Stimulated activated CD4-positive, alpha-beta T cell treated with anti-CD3 and anti-CD28 coated beads, Interleukin-4, amount 100 ng/mL, for 4 hours (primary cell): ENCODE measurements around the gene DCAF8L2.
"Not testable (repeated sequence)": the region's sequence is repeated elsewhere in the genome, so short reads cannot be mapped to it uniquely, and the experiment has no call there.

Experiments used
- DNase-seq, 2 experiments: peaks; one replicate each; pipeline ENCODE4 v3.0.0-alpha.2; 2020

The DCAF8L2 gene

DNA sequence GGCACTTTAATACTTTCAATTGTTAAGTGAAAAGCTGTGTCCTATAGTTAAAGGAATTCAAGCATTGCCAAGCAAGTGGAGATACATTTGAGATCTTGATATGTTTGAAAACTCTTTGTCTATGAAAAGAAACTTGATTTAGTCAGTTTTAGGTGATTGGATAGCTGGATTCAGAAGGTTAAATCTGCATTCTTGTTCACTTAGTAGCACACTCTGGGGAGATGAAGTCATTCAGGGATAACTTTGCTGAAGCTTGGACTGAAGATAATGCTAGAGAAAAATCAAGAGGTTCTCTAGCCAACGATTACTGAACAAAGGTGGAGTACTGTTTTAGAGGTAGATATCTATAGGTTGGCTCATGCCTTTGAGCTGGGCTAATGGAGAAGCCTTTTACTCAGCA is 90.6 kb downstream of the DCAF8L2 start:
- DNase-seq, result no peak

DNA sequence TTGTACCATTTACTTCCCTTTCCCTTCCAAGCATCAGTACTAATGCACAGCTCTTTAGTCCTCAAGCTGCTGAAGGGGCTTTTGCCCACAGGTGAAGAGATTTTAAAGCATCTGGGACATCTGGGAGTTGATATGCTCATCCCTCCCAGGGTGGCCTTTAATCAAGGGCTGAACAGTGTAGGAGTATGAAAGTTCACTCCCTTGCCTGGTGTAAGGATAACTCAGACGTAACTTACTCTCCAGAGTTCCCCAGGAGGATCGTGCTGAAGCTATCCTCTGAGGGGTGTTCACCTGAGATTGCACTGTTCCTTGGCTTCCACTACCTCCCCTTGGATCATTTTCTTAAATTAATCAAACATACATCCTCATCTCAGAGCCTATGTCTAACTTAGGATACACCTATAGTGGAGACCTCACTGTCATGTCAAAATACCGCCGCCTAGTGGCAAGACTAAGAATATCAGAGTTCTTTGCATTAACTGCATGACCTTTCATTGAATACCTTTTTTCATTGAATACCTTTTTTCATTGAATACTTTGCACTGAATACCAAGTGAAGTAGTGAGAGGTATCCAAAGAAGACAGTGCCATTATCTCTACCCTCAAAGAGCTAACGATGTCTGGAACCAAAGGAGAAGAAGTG is 93.5 kb downstream of the DCAF8L2 start:
- DNase-seq, result not testable (repeated sequence)

DNA sequence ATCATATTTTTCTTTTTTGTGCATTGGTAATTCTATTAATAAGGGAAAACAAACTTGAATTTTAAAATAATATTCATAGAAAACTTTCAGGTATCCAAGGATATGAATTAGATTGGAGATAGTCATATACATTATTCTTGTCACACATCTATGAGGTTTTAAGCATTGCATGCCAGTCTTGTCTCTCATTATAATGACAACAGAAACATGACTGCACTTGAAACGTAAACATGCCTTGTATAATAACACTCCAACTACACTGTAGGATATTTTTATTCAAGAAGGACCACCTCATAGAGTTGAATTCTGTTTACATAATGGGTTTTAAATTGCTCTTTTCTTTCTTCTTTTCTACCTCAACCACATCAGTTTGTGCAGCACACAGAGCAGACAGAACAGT is 104.5 kb downstream of the DCAF8L2 start:
- no peak for DNase-seq

DNA sequence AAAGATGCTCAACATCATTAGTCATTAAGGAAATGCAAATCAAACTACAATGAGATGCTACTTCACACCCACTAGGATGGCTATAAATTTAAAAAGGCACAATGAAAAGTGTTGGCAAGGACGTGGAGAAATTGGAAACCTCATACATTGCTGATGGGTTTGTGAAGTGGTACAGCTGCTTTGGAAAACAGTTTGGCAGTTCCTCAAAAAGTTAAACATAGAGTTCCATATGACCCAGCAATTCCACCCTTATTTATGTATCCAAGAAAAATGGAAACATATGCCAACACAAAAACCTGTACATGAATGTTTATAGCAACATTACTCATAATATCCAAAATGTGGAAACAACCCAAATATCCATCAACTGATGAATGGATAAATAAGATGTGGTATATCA is 116.4 kb downstream of the DCAF8L2 start:
- DNase-seq, result no peak

DNA sequence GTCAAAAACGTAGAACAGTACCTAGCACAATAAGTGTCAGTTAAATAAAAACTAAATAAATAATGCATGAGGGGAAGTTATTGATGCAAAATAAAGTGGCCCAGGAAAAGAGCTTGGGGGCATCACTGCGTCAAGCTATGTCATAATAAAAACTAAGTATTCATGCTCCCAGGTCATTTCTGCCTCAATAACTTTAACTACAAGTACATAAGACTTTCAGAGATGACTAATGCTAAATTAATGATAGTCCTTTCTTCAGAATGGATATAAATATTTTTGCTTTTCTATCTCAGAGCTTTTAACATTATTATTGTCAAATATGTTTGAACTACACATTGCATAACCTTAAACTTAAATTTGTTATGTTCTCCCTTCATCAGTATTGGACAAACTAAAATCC is 125.5 kb downstream of the DCAF8L2 start:
- DNase-seq, result no peak

DNA sequence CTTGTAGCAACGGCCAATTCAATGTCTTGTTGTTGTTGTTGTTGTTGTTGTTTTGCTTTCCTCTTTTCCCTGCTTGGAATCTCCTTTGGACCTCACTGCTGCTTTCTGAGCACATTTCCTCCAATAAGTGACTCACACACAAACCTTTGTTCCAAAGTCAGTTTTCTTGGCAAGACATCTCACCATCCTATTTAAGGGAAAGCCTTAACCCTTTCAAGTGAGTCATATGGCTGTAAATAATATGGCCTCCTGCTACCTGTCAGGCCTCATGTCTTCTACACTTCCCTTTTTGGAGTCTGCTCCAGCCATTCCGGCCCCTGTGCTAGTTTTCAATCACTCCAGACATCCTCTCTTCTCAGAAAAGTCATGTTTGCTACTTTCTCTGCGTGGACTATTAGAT is 138.1 kb downstream of the DCAF8L2 start:
- no peak for DNase-seq

DNA sequence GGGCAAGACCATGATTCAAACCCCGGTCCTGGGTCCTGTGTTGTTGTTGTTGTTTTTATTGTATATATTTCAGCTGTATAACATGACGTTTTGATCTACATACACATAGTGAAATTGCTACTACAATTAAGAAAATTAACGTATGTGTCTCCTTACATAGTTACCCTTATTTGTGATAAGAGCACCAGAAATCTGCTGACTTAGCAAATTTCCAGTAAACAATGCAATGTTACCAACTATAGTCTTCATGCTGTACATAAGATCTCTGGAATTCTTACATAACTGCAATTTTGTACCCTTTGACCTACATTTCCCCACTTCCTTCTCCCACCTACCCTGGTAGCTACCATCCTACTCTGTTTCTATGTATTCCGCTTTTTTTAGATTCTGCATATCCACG is 141.8 kb downstream of the DCAF8L2 start:
- no peak for DNase-seq

DNA sequence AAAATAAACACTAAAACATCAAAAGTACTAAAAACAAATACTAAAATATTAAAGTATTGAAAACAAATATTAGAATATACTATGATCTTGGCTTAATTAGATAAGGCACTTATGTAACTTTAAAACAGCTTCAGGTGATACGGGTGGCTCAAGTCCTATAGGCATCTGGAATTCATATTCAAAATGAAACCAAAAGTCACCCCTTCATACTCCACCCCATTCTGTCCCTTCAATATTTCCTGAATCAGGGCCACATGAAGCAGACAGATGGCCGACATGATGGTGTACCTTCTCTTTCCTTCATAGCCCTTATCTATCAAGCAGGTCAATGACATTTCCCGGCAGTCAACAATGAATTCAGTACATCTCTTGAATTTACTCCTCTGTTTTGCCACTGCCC is 145.8 kb downstream of the DCAF8L2 start:
- DNase-seq, result no peak

DNA sequence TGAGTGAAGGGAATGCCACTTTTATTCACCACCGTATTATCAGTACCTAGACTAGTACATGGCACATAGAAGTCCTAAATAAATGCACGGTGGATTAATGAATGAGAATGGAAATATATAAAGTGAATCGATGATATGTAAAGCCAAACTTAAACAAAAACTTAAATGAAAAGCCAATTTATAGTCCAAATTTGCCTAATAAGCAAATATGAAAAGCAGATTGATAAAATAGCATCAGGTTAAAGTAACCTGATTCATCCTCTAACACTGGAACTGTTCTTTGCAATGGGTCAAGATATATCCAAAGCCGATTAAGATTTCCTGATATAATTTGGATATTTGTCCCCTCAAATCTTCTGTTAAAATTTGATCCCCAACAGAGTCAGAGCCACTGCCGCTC is 150.8 kb downstream of the DCAF8L2 start:
- no peak for DNase-seq

DNA sequence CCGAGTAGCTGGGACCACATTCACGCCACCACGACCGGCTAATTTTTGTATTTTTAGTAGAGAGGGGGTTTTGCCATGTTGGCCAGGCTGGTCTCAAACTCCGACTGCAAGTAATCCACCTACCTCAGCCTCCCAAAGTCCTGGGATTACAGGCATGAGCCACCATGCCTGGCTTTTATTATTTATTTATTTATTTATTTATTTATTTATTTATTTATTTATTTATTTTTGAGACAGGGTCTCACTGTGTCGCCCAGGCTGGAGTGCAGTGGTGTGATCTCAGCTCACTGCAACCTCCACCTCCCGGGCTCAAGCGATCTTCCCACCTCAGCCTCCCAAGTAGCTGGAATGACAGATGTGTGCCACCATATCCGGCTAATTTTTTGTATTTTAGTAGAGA is 153.4 kb downstream of the DCAF8L2 start:
- DNase-seq, result not testable (repeated sequence)

DNA sequence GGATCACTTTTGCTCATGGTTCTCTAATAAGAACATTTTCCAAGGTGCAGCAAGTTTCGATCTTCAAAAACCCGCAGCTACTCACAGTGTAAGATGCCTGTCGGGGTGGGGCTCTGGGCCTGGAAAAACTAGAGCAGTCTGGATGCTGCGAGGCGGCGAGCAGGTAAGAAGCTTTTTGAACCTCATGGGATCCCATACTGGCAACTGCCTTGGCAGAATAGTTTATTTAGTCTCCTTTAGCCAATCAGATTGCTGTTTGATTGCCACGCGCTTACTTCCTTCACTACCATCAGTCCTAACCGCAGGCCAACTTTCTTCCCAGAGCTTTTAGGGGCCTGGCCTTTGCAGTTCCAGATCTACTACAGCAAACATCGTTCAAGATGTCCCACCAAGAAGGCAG is 156.4 kb downstream of the DCAF8L2 start:
- DNase-seq, result no peak

DNA sequence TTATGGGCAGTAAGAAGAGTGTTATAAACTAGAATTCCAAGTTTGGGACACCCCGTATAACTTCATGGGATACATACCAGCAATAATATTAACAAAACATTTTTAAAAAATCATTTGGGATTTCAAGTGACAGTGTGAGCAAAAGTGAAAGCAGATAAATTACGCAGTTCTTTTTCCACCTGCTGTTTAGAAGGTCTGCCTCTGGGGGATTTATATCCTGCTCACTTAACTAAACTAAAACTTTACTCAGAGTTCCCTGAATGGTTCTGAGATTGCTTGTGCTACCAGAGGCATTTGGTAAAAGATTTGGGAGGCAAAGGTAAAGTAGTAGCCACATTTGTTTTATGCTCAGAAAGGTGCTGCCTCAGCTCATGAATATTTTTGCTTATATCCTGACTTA is 160.2 kb downstream of the DCAF8L2 start:
- not testable (repeated sequence) for DNase-seq

DNA sequence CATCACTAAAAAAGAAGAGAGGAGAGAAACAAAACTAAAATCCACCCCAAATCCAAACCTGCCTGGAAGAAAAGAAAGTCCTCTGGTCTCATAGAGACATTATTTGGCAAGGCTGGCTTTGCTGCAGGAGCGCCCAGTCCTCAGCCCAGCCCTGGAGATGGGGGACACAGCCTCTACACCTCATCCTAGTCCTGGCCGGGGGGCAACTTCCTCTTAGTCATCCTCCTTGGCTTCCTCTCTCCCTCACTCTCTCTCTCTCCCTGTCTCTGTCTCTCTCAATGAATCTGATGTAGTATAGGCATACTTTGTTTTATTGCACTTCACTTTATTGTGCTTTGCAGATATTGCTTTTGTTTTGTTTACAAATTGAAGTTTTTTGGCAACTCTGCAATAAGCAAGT is 161.8 kb downstream of the DCAF8L2 start:
- DNase-seq, result no peak

DNA sequence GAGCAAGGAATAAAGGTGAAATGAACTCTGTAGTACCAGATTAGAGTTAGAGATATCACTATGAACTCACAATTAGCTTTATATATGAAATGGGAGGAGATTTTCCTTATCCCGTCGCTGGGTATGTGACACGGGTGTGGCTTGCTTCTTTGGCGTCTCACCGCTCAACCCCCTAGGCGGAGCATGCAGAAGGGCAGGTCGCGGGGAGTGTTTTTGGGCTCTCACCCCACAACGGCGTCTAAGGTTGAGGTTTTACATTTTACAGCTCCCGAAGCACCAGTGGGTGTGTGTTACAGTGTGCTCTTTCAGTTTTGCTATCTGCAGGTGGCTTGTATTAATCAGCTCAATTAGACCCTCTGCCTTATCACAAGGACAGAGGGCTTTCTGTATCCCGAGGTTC is 175.6 kb downstream of the DCAF8L2 start:
- DNase-seq, result no peak

DNA sequence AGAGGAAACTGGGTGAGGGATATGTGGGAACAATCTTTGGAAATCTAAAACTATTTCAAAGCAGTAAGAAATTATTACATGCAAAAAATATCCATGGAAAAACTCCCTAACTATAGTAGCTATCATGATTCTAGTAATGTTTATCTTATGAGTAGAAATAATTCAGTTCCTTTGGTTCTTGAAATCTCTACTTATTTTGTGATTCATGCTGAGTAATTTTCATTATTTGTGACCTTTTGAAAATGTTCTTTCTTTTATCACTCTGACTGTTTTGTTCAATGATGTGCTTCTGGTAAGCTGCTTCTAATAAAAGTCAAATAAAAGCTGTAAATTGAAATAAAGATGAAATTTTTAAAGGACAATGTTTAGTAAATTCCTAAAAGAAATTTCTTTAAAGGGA is 177.2 kb downstream of the DCAF8L2 start:
- DNase-seq, result no peak

DNA sequence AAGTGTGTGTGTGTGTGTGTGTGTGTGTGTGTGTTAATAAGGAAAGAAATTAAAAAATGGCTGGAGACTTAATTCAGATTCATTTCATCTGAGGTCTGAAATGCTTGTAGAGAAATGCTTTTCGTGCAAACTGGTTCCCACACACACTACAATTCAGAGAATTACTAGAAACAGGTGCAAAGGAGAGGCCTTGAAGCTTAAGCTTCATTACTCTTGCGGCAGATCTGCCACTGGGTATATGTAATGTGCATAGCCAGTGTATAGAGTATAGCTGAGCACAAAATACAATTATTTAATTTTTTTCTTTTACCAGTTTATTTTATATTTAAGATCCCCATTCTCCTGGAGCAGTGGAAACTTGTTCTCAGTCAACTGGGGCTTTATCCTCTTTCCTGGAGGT is 185.8 kb downstream of the DCAF8L2 start:
- DNase-seq, result no peak

DNA sequence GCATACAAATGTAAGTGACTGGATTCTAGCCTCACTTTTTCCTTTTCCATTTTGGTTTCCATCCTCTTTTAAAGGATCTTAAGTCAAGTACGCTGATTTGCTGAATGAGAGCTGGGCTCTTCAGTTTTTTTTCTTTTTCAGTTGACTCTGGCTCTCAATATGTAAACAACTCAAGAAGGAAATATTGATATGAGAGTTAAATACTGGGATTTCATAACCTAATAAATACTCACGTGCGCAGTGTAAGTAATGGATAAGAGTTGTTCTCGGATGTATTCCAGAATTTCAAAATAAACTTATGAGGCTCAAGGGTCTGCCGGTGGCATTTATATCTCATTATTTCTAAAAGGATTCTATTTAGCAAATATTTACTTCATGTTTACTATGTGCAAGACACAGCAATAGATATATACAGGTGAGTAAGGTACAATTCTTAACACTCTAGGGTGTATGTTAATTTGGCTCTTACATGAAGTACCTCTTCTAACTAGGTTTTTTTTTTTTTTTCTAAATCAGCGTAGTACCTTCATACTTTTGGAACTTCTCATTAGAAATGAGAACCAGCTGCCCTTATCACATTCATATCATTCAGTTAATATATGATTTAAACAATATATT is 206.6 kb downstream of the DCAF8L2 start:
- no peak for DNase-seq

DNA sequence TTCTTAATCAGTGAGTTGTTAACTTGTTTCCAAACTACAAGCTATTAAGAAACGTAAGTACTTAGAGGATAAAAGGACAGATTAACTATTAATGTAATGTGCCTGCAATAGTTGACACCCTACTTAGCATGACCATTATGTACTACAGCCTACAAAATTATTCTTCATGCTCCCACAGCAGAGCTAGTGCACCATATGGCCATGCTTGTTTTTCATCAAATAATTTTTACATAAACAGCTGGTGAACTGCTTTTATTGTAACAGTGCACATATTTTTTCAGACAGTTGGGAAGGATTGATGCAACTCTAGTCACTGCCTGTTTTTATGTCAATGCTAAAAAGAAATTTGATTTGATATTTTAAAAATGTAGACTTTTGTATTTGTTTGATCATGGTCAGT is 207.4 kb downstream of the DCAF8L2 start:
- no peak for DNase-seq
